ENCODE data around the gene MYT1.

The MYT1 gene

DNA sequence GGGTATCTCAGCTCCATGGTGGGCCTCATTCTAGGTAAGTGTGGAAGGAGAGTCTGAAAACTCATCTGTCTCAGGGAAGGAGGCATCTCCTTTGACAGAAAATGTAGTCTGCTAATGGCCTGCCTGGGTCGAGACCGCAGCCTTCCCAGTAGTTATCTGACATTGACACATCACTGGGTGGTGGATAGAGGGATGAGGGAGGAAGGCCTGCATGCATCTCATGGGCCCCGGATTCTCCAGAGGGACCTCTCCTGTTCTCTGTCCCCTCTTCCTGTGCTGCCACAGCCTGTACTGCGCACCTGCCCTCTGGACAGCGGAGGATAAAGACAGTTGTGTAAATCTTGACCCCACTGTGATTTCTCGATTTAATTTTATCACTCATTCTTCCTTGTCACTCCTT is 96.0 kb downstream of the MYT1 start:
- TF ChIP-seq, protein P1, sequence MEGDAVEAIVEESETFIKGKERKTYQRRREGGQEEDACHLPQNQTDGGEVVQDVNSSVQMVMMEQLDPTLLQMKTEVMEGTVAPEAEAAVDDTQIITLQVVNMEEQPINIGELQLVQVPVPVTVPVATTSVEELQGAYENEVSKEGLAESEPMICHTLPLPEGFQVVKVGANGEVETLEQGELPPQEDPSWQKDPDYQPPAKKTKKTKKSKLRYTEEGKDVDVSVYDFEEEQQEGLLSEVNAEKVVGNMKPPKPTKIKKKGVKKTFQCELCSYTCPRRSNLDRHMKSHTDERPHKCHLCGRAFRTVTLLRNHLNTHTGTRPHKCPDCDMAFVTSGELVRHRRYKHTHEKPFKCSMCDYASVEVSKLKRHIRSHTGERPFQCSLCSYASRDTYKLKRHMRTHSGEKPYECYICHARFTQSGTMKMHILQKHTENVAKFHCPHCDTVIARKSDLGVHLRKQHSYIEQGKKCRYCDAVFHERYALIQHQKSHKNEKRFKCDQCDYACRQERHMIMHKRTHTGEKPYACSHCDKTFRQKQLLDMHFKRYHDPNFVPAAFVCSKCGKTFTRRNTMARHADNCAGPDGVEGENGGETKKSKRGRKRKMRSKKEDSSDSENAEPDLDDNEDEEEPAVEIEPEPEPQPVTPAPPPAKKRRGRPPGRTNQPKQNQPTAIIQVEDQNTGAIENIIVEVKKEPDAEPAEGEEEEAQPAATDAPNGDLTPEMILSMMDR (IDR thresholded peaks at IDR 0.05; ENCODE audit: control insufficient read depth, extremely low read depth, insufficient read depth), result no peak
- DNase-seq (ENCODE audit: low read depth), result no peak

DNA sequence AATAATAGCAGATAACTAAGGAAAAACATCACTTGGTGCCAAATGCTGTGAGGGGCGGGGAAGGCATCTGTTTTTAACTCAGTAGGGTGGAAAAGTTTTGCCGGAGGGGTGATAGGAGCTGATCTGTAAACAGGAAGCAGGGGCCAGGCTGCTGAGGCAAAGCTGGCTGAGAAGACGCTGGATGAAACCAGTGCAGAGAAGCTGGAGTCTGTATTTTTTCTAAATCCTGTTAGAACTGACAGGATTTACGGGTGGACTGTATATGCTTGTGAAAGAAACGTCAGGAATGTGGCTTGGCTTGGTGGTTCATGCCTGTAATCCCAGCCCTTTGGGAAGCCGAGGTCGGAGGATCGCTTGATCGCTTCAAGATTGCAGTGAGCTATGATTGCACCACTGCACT is 96.9 kb downstream of the MYT1 start:
- TF ChIP-seq, protein P1 (IDR thresholded peaks at IDR 0.05; ENCODE audit: control insufficient read depth, extremely low read depth, insufficient read depth), result no peak
- no peak for DNase-seq (ENCODE audit: low read depth)
- H3K4me3 ChIP-seq (ENCODE audit: low read depth, low read length), result no peak overlapping the region

More for the DNA sequence above, 96.0 kb downstream of the MYT1 start:
- H3K4me3 ChIP-seq (ENCODE audit: low read depth, low read length), result no peak overlapping the region

DNA sequence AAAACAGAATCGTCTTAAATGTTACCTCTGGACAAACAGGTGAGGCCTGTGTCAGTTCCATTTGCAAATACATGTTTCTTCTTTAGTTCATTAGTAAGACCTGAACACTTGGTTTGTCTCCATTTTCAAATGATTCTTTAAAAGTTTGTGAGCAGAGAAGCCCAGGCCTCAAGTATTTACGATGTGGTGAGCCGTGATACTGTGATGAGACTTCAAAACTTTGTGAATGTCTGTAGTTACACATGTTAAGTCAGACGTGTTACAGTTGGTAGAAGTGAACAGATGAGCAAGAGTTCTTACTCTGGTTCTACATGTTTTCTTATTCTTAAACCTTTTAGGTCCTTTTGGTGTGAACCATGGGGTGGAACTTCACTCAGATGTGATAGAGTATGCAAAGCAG is 99.8 kb downstream of the MYT1 start:
- no peak overlapping the region for H3K4me3 ChIP-seq (ENCODE audit: low read depth, low read length)
- TF ChIP-seq, protein P1 (IDR thresholded peaks at IDR 0.05; ENCODE audit: control insufficient read depth, extremely low read depth, insufficient read depth), result no peak
- DNase-seq (ENCODE audit: low read depth), result no peak

DNA sequence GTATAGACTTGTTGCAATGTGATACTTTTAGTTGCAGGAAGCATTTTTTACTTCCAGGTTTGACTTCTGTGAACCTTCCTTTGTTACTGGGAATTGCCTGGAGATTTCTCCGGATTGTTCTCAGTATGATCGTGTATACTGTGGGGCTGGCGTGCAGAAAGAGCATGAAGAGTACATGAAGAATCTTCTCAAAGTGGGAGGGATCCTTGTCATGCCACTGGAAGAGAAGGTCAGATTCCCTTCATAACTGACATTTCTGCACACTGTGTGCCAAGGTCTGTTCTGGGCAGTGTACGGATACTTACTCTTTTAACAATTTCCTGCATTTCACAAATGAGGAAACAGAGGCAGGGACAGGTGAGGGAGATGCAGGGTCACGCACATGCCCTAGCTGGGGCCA is 100.9 kb downstream of the MYT1 start:
- no peak for DNase-seq (ENCODE audit: low read depth)
- TF ChIP-seq, protein P1 (IDR thresholded peaks at IDR 0.05; ENCODE audit: control insufficient read depth, extremely low read depth, insufficient read depth), result no peak
- H3K4me3 ChIP-seq (ENCODE audit: low read depth, low read length), result no peak overlapping the region

DNA sequence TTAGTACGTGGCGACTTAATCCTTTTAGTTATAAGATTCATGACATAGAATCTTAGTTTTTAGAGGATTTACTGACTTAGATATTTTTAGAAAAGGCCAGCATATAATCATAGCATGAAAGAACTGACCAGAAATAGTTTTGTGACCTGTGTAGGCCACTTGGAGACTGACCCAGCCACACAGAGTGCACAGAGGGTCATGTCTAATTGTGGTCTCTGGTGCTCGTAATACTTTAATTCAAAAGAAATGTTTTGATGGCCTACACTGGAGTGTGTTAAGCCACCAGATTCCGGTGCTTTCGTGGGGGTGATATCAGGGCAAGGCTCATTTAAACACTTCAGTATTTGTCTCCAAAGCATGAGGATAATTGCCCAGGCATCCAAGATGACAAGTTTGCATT is 102.7 kb downstream of the MYT1 start:
- DNase-seq (ENCODE audit: low read depth), result no peak
- H3K4me3 ChIP-seq (ENCODE audit: low read depth, low read length), result no peak overlapping the region
- TF ChIP-seq, protein P1 (IDR thresholded peaks at IDR 0.05; ENCODE audit: control insufficient read depth, extremely low read depth, insufficient read depth), result no peak

DNA sequence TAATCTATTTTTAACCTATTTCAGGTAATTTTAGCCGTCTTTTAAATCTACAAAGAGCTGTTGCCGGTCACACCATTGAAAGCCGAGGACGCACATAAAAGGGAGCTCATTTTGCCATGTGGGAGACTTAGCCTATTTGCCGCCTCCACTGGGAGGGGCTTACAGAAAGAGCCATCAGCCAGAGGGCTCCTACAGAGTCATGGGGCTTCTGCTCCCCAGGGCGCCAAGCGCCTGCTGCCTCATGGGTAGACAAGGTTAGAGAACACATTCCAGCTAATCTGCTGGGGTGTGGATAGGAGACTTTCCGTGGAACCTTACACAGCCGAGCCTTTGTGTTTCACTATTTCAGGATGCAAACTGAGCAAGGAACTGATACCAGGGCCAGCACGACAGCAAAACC is 103.9 kb downstream of the MYT1 start:
- H3K4me3 ChIP-seq (ENCODE audit: low read depth, low read length), result no peak overlapping the region
- DNase-seq (ENCODE audit: low read depth), result no peak
- TF ChIP-seq, protein P1 (IDR thresholded peaks at IDR 0.05; ENCODE audit: control insufficient read depth, extremely low read depth, insufficient read depth), result no peak

DNA sequence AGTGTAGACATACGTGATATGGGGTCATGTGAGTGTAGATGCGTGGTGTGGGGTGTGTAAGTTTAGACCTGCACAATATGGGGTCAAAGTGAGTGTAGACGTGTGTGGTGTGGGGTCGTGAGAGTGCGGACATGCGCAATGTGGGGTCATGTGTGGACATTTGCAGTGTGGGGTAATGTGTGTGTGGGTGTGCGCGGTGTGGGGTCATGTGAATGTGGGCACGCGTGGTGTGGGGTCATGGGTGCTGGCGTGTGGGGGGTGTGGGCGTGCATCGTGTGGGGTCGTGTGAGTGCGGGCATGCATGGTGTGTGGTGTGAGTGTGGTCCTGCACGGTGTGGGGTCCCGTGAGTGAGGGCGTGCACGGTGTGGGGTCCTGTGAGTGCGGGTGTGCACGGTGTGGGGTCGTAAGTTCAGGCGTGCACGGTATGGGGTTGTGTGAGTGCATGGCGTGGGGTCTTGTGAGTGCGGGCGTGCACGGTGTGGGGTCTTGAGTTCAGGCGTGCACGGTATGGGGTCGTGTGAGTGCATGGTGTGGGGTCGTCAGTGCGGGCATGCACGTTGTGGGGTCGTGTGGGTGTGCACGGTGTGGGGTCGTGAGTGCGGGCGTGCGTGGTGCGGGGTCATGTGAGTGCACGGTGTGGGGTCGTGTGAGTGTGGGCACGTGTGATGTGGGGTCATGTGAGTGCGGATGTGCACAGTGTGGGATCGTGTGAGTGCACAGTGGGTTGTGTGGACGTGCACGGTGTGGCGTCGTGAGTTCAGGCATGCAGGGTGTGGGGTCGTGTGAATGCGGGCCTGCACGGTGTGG is 105.6 kb downstream of the MYT1 start:
- H3K4me3 ChIP-seq (ENCODE audit: low read depth, low read length), result no peak overlapping the region

More for the DNA sequence above, 105.6 kb downstream of the MYT1 start:
- DNase-seq (ENCODE audit: low read depth), result no peak
- TF ChIP-seq, protein P1 (IDR thresholded peaks at IDR 0.05; ENCODE audit: control insufficient read depth, extremely low read depth, insufficient read depth), result no peak

Data from LNCaP clone FGC (cell line).